ENCODE measurements around the gene BPGM. TPM values are rescaled to one million over a fixed set of nuclear protein-coding genes. Genes with fewer than 3 reads are reported as not detected.
"Not testable (repeated sequence)": the region's sequence is repeated elsewhere in the genome, so short reads cannot be mapped to it uniquely, and the experiment has no call there.

The BPGM gene
- total and polyA plus RNA-seq, 11 donors, result 12.3 to 26.0 (median 15.4) TPM

- peaks cover 0 to under 1% (median 0%) of the 10 kb centered on the region in 12 donors for H3K4me1 ChIP-seq
- TF ChIP-seq CTCF (IDR thresholded peaks at IDR 0.05), result no peak
- no peak for TF ChIP-seq POLR2A (IDR thresholded peaks at IDR 0.05)
- WGBS, 4 donors, result 90 to 97% (median 95%) methylated on average over 3 of the region's 3 CpGs
- H3K4me3 ChIP-seq, result no peak overlapping the region
- peaks cover 0 to 17% (median 14%) of the 10 kb centered on the region in 9 donors for H3K36me3 ChIP-seq
- DNase-seq (no peak), ATAC-seq (no peak)
- H3K9me3 ChIP-seq, result no peaks in the 10 kb centered on the region
- H3K27ac ChIP-seq, result no peak overlapping the region
- intact Hi-C loops (cut with DNase I), result loop anchor here in 3 of 10 donors (10.0 kb wide), 2 partner anchors 481 to 591 kb away; no protein-coding TSS in a partner anchor
- H3K27me3 ChIP-seq, result no peaks in the 10 kb centered on the region
Observed at GRCh38 chr7:134684165-134684564, 37.5 kb downstream of the BPGM start.

GRCh38 chr7:134685250-134685649 lies 38.6 kb downstream of the BPGM start:
- H3K36me3 ChIP-seq, result peaks cover 0 to 7% (median 5%) of the 10 kb centered on the region in 9 donors
- WGBS, 4 donors, result 71 to 87% (median 83%) methylated on average over 2 of the region's 2 CpGs
- H3K9me3 ChIP-seq, result no peaks in the 10 kb centered on the region
- TF ChIP-seq CTCF (IDR thresholded peaks at IDR 0.05) (no peak), POLR2A (IDR thresholded peaks at IDR 0.05) (no peak)
- no peak for ATAC-seq
- H3K27me3 ChIP-seq, result no peaks in the 10 kb centered on the region
- H3K4me1 ChIP-seq, result peaks cover 0 to 9% (median 2%) of the 10 kb centered on the region in 12 donors
- DNase-seq, result no peak
- no peak overlapping the region for H3K4me3 ChIP-seq
- no peak overlapping the region for H3K27ac ChIP-seq
- intact Hi-C loops (cut with DNase I), result loop anchor here in 7 of 10 donors (5.0 to 10.0 kb wide), 5 partner anchors 267 to 590 kb away; partner anchors contain the start of gene CYREN (in 3 of the 7)

GRCh38 chr7:134686786-134687185 lies 40.1 kb downstream of the BPGM start:
- WGBS, 4 donors, result 26 to 37% (median 29%) methylated on average over 6 of the region's 6 CpGs
- no peak overlapping the region for H3K4me3 ChIP-seq
- H3K27me3 ChIP-seq, result no peaks in the 10 kb centered on the region
- TF ChIP-seq POLR2A (IDR thresholded peaks at IDR 0.05) (no peak), CTCF (IDR thresholded peaks at IDR 0.05) (peak in 10 of 12 donors; percentile 4 to 55 (median 47))
- H3K4me1 ChIP-seq, result peaks cover 0 to 20% (median 7%) of the 10 kb centered on the region in 12 donors
- intact Hi-C loops (cut with DNase I), result loop anchor here in 7 of 10 donors (5.0 to 10.0 kb wide), 5 partner anchors 266 to 588 kb away; partner anchors contain the start of gene CYREN (in 3 of the 7)
- no peak for DNase-seq
- no peak overlapping the region for H3K27ac ChIP-seq
- H3K9me3 ChIP-seq, result no peaks in the 10 kb centered on the region
- no peak for ATAC-seq
- H3K36me3 ChIP-seq, result no peaks in the 10 kb centered on the region

- Histone ChIP-seq H3K4me1 (peaks cover 0 to 32% (median 7%) of the 10 kb centered on the region in 12 donors), H3K4me3 (peak overlapping the region in 11 of 12 donors; percentile 8 to 58 (median 45)), H3K27ac (peak overlapping the region in 8 of 12 donors; percentile 33 to 80 (median 54))
- H3K9me3 ChIP-seq, H3K36me3 ChIP-seq, DNase-seq, H3K27me3 ChIP-seq: not testable (repeated sequence)
- intact Hi-C loops (cut with DNase I), result loop anchor here in 9 of 10 donors (2.0 to 10.0 kb wide), 7 partner anchors 263 to 585 kb away; partner anchors contain the start of gene CYREN (in 4 of the 9)
- peak in 2 of 4 donors; percentile 25 to 61 for ATAC-seq
- 63 to 68% (median 64%) methylated on average over 5 of the region's 5 CpGs for whole genome bisulfite sequencing, 4 donors
Observed at GRCh38 chr7:134689550-134689949, 42.9 kb downstream of the BPGM start.

Measured in heart left ventricle (tissue), 16 donors.